GM12878 (cell line): ENCODE measurements around the gene TMEM175. TPM values are rescaled to one million over a fixed set of nuclear protein-coding genes. Genes with fewer than 3 reads are reported as not detected.

Source experiments
- ATAC-seq: fragments of 200-7000 bp; cut with Tn5 transposase; 3 replicates; pipeline ENCODE4 v1.9.1; 2020; ENCODE audit warnings: mild to moderate bottlenecking, moderate library complexity
- BruUV-seq: library from RNA; stranded (reverse); fragments of 400-500 nt; replicated peaks from 2 replicates; lab custom pipeline; 2021; lab: Mats Ljungman, UMichigan
- CTCF ChIA-PET: fragments of 300-600 bp; sonication (Branson Sonifier 250); formaldehyde crosslinking; extraction: SDS; loops from one replicate; lab custom pipeline; 2021; ENCODE audit warnings: inconsistent platforms; lab: Yijun Ruan, JAX
- POLR2A ChIA-PET: fragments of 350-600 bp; formaldehyde crosslinking; extraction: SDS; loops from one replicate; lab custom pipeline; 2021; ENCODE audit warnings: inconsistent platforms; lab: Charles Lee
- RAD21 ChIA-PET: fragments of 300-600 bp; sonication (Branson Sonifier 250); formaldehyde crosslinking; loops from one replicate; lab custom pipeline; 2023; ENCODE audit warnings: antibody characterized with exemption; ENCODE audit not compliant: unreplicated experiment; lab: Charles Lee
- SMC1A ChIA-PET: fragments of 300-600 bp; sonication (Branson Sonifier 250); formaldehyde crosslinking; loops from one replicate; lab custom pipeline; 2023; ENCODE audit not compliant: unreplicated experiment, uncharacterized antibody; lab: Charles Lee
- DNase-seq: peaks from one replicate; pipeline ENCODE4 v3.0.0-alpha.2; 2011; ENCODE audit warnings: low read depth, low spot score
- FAIRE-seq: peaks from 3 replicates; lab custom pipeline; 2011; peaks lifted over from hg19 to GRCh38; lab: Jason Lieb, UNC
- H2AFZ ChIP-seq: 2 replicates; pipeline ENCODE4 v1.6.0; 2011; ENCODE audit warnings: low read depth, low read length, control low read depth; ENCODE audit not compliant: control insufficient read depth
- H3K27ac ChIP-seq: 2 replicates; pipeline ENCODE4 v1.5.1; 2011; ENCODE audit warnings: control low read depth; ENCODE audit not compliant: control insufficient read depth, insufficient read depth
- H3K27me3 ChIP-seq, 2 experiments: replicated peaks in 1 of 2; 2 replicates each; pipeline versions ENCODE4 v1.6.0 to v1.6.1; 2011; ENCODE audit warnings: low read length in 1 of 2; ENCODE audit not compliant: control insufficient read depth in 2 of 2, insufficient read depth in 2 of 2
- H3K36me3 ChIP-seq, 2 experiments: 2 replicates each; pipeline ENCODE4 v1.5.1; 2011; ENCODE audit warnings: low read length in 1 of 2; ENCODE audit not compliant: control insufficient read depth in 2 of 2, insufficient read depth in 2 of 2
- H3K4me1 ChIP-seq: 2 replicates; pipeline ENCODE4 v1.6.1; 2011; ENCODE audit warnings: mild to moderate bottlenecking, low read length, moderate library complexity, mixed read lengths; ENCODE audit not compliant: control insufficient read depth, insufficient read depth
- H3K4me2 ChIP-seq: 2 replicates; pipeline ENCODE4 v1.6.0; 2011; ENCODE audit warnings: control low read depth; ENCODE audit not compliant: control insufficient read depth, insufficient read depth
- H3K4me3 ChIP-seq: fragments of 200-600 bp; sonication (generic); 2 replicates; pipeline ENCODE4 v1.5.1; 2016
- H3K79me2 ChIP-seq: 2 replicates; pipeline ENCODE4 v1.6.0; 2011; ENCODE audit warnings: low read length; ENCODE audit not compliant: control insufficient read depth, insufficient read depth
- H3K9ac ChIP-seq: 2 replicates; pipeline ENCODE4 v1.8.0; 2011; ENCODE audit warnings: low read length, control low read depth, mixed read lengths; ENCODE audit not compliant: control insufficient read depth, insufficient read depth
- H3K9me3 ChIP-seq: replicated peaks from 3 replicates; pipeline ENCODE4 v1.5.1; 2011; ENCODE audit warnings: mild to moderate bottlenecking, low read length; ENCODE audit not compliant: control insufficient read depth, insufficient read depth
- H4K20me1 ChIP-seq: 2 replicates; pipeline ENCODE4 v1.6.0; 2011; ENCODE audit not compliant: control insufficient read depth, insufficient read depth
- CUX1 ChIP-seq: IDR thresholded peaks from 2 replicates; pipeline ENCODE4 v1.6.1; 2012; ENCODE audit warnings: improper control_type of control experiment, low read depth, low read length; ENCODE audit not compliant: insufficient replicate concordance
- EP300 ChIP-seq, 2 experiments: fragments of 150-350 bp in 1 of 2; IDR thresholded peaks; 2 replicates each; pipeline ENCODE4 v1.6.1; 2011 to 2012; ENCODE audit warnings: low read depth in 2 of 2, low read length in 2 of 2, borderline replicate concordance in 1 of 2, improper control_type of control experiment in 1 of 2, inconsistent platforms in 1 of 2; ENCODE audit not compliant: control insufficient read depth in 1 of 2
- EZH2 ChIP-seq: IDR thresholded peaks from 2 replicates; pipeline ENCODE4 v1.6.1; 2012; ENCODE audit warnings: low read depth, mild to moderate bottlenecking, control low read depth, inconsistent platforms, low read length, borderline replicate concordance; ENCODE audit not compliant: control insufficient read depth
- PKNOX1 ChIP-seq: fragments of 450-650 bp; IDR thresholded peaks from 2 replicates; pipeline ENCODE4 v1.6.1; 2016; ENCODE audit warnings: mild to moderate bottlenecking
- TBL1XR1 ChIP-seq: IDR thresholded peaks from 2 replicates; pipeline ENCODE4 v1.6.1; 2012; ENCODE audit warnings: low read depth, low read length, improper control_type of control experiment
- WGBS: methylation state at CpG from one replicate; pipeline ENCODE4 v1.1.6; 2016; ENCODE audit warnings: low lambda C conversion rate; ENCODE audit not compliant: insufficient replicate concordance, insufficient coverage; ENCODE audit errors: missing lambda C conversion rate; 5-methylcytosine and 5-hydroxymethylcytosine counted together
- in situ Hi-C: fragments of 300-500 bp; cut with MboI; formaldehyde crosslinking; loops from 9 replicates; pipeline ENCODE4 v1.14.3; 2018; ENCODE audit warnings: mixed read lengths
- intact Hi-C: fragments of 100-400 bp; cut with micrococcal nuclease; formaldehyde crosslinking; loops from one replicate; pipeline ENCODE4 v1.14.2; 2022; ENCODE audit not compliant: unreplicated experiment
- polyA plus RNA-seq, 11 experiments: library from polyadenylated mRNA; depleted of rRNA in 4 of 11; unstranded in 6 of 11; stranded (reverse) in 5 of 11; fragments of >200 nt; fragmentation: Nextera tagmentation in 4 of 11; fragmentation: Illumina TruSeq in 1 of 11; extraction: Ambion mirVana in 4 of 11; extraction: Trizol in 1 of 11; gene quantifications; 1 replicate in 1 of 11; 2 replicates in 10 of 11; pipeline versions ENCODE4 v1.2.1 to v1.2.3, GENCODE V29; 2011 to 2016; ENCODE audit warnings: inconsistent platforms in 2 of 11, missing spikeins in 2 of 11, low read depth in 1 of 11
- total RNA-seq, 4 experiments: library from RNA; depleted of rRNA in 3 of 4; stranded (reverse); fragments of >200 nt in 3 of 4; fragmentation: Illumina TruSeq in 1 of 4; extraction: Trizol in 1 of 4; gene quantifications; 2 replicates each; pipeline versions ENCODE4 v1.2.1 to v1.2.3, GENCODE V29; 2013 to 2021
- TF ChIP-seq, protein P1 (sequence below): IDR thresholded peaks from 2 replicates; pipeline ENCODE4 v1.6.1; 2012; ENCODE audit warnings: low read depth, low read length, improper control_type of control experiment

The TMEM175 gene
- total and polyA plus RNA-seq, 10 of the 15 experiments (the other 5 are each of a cell fraction or from before 2014, with no cell fraction given) = 0.11 to 39.5 (median 22.3) TPM

DNA sequence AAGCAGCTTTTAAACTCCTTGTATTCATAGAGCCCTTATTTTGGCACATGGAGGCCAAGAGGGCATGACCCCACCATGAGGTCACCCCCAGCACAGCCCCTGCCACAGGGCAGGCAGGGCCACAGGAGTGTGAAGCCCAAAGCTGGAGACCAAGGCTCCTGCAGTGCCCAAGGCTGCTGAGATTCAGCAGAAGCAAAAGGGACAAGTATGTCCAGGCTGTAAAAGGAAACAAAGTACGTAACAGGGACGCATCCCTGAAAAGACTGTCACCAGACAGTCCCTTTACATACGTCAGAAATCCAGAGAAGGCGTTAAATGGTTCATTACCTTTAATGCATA lies 19.0 kb upstream of the TMEM175 start:
- FAIRE-seq = no peak
- H2AFZ ChIP-seq = no peak overlapping the region
- peaks cover 13% of the 10 kb centered on the region for H3K4me1 ChIP-seq
- H4K20me1 ChIP-seq = no peaks in the 10 kb centered on the region
- no peak overlapping the region for H3K9ac ChIP-seq
- no peak overlapping the region for H3K4me2 ChIP-seq
- POLR2A ChIA-PET = no interaction called here
- in situ Hi-C loops (no loop called here), intact Hi-C loops (no loop called here)
- H3K4me3 ChIP-seq = no peak overlapping the region
- ATAC-seq = no peak
- peaks cover 37% of the 10 kb centered on the region for H3K79me2 ChIP-seq
- RAD21 ChIA-PET = no interaction called here
- H3K27me3 ChIP-seq = no peaks in the 10 kb centered on the region
- peaks cover 2% of the 10 kb centered on the region; the same call in 2 of the 3 replicates for H3K9me3 ChIP-seq
- CTCF ChIA-PET = interaction anchor here (0.6 kb wide), 1 partner anchor 74 kb away, joined by 3 read pairs; the partner anchor contains the start of gene IDUA
- no peak overlapping the region for H3K27ac ChIP-seq
- peaks cover 16 to 29% of the 10 kb centered on the region in 2 experiments; a peak in 3 of 4 replicates for H3K36me3 ChIP-seq
- TF ChIP-seq CUX1 (no peak), TBL1XR1 (no peak), PKNOX1 (no peak), EP300 (IDR thresholded peaks at IDR 0.05; ENCODE audit: borderline replicate concordance in 1 of 2, control insufficient read depth in 1 of 2, low read depth in 2 of 2, low read length in 2 of 2) (no peak), EZH2 (no peak)
- TF ChIP-seq, protein P1, sequence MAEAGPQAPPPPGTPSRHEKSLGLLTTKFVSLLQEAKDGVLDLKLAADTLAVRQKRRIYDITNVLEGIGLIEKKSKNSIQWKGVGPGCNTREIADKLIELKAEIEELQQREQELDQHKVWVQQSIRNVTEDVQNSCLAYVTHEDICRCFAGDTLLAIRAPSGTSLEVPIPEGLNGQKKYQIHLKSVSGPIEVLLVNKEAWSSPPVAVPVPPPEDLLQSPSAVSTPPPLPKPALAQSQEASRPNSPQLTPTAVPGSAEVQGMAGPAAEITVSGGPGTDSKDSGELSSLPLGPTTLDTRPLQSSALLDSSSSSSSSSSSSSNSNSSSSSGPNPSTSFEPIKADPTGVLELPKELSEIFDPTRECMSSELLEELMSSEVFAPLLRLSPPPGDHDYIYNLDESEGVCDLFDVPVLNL = no peak
- WGBS = 92% methylated on average over 4 of the region's 4 CpGs
- DNase-seq = no peak
- SMC1A ChIA-PET = no interaction called here
- no TSS peak for BruUV-seq
